ENCODE data around the gene SUPT3H. TPM values are rescaled to one million over a fixed set of nuclear protein-coding genes. Genes with fewer than 3 reads are reported as not detected.

SUPT3H gene
- total RNA-seq, 1 experiment from 2014 or later: 12.7 TPM

DNA sequence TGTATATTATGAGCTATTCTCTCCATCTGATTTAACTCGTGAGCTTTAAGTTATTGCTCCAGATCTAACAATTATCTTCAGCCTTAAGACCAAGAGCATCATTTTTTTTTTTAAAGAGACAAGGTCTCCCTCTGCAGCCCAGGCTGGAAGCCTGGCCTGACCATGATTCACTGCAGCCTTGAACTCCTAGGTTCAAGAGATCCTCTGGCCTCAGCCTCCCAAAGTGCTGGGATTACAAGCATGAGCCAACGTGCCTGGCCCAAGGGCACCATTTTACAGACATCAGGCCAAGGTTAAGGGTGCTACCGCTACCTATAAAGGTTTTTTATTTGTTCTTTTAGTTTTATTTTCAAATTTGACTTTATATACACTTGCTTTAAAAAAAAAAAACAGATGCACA lies 2.3 kb downstream of the SUPT3H start:
- Mint-ChIP-seq H3K27ac (ENCODE audit: low read depth, unreplicated experiment) (no peak overlapping the region), H3K4me3 (ENCODE audit: unreplicated experiment) (no peak overlapping the region), H3K4me1 (ENCODE audit: insufficient read depth, unreplicated experiment) (peaks cover 17% of the 10 kb centered on the region), H3K9me3 (ENCODE audit: unreplicated experiment) (no peaks in the 10 kb centered on the region), H3K36me3 (ENCODE audit: insufficient read depth, unreplicated experiment) (no peaks in the 10 kb centered on the region), H3K27me3 (ENCODE audit: insufficient read depth, unreplicated experiment) (no peaks in the 10 kb centered on the region)
- intact Hi-C loops (cut with micrococcal nuclease): loop anchor here (5.0 to 10.0 kb wide), 2 partner anchors 301 to 337 kb away; no protein-coding TSS in a partner anchor
- ChIA-PET CTCF (interaction anchor here (0.6 to 1.5 kb wide), 3 partner anchors 19 to 720 kb away, joined by 4 read pairs; no protein-coding TSS in a partner anchor), POLR2A (interaction anchor here (1.5 kb wide), 1 partner anchor 13 kb away, joined by 5 read pairs; no protein-coding TSS in a partner anchor)
- no peak for DNase-seq (ENCODE audit: unreplicated experiment)
- TF ChIP-seq, protein P1, sequence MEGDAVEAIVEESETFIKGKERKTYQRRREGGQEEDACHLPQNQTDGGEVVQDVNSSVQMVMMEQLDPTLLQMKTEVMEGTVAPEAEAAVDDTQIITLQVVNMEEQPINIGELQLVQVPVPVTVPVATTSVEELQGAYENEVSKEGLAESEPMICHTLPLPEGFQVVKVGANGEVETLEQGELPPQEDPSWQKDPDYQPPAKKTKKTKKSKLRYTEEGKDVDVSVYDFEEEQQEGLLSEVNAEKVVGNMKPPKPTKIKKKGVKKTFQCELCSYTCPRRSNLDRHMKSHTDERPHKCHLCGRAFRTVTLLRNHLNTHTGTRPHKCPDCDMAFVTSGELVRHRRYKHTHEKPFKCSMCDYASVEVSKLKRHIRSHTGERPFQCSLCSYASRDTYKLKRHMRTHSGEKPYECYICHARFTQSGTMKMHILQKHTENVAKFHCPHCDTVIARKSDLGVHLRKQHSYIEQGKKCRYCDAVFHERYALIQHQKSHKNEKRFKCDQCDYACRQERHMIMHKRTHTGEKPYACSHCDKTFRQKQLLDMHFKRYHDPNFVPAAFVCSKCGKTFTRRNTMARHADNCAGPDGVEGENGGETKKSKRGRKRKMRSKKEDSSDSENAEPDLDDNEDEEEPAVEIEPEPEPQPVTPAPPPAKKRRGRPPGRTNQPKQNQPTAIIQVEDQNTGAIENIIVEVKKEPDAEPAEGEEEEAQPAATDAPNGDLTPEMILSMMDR (IDR thresholded peaks at IDR 0.05; ENCODE audit: unreplicated experiment): no peak
- no TSS peak for BruUV-seq (replicated peaks)

GRCh38 chr6:45371924-45372573 lies 5.7 kb downstream of the SUPT3H start:
- BruUV-seq (replicated peaks): no TSS peak
- peaks cover 8% of the 10 kb centered on the region for H3K4me1 Mint-ChIP-seq (ENCODE audit: insufficient read depth, unreplicated experiment)

DNA sequence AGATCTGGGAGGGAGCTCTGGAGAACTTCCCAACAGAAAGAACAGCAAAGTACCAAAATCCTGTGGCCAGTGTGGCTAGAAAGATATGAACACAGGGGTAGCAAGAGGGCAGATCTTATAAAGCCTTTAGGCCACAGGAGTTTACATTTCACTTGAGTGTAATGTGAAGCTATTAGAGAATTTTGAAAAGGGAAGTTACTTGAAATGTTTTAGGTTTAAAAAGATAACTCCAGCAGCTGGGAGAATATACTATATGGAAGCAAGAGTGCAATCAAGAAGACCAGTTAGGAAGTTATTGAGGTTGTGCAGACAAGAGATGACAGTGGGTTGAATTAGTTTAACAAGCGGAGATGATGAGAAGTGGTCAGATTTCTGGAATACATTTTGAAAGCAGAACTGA lies 7.9 kb downstream of the SUPT3H start:
- Mint-ChIP-seq H3K4me1 (ENCODE audit: insufficient read depth, unreplicated experiment) (no peaks in the 10 kb centered on the region), H3K36me3 (ENCODE audit: insufficient read depth, unreplicated experiment) (no peaks in the 10 kb centered on the region), H3K27me3 (ENCODE audit: insufficient read depth, unreplicated experiment) (no peaks in the 10 kb centered on the region), H3K4me3 (ENCODE audit: unreplicated experiment) (no peak overlapping the region), H3K27ac (ENCODE audit: low read depth, unreplicated experiment) (no peak overlapping the region), H3K9me3 (ENCODE audit: unreplicated experiment) (no peaks in the 10 kb centered on the region)
- no peak for DNase-seq (ENCODE audit: unreplicated experiment)
- intact Hi-C loops (cut with micrococcal nuclease): loop anchor here (10.0 kb wide), 1 partner anchor 295 kb away; no protein-coding TSS in a partner anchor
- ChIA-PET CTCF (interaction anchor here (1.2 kb wide), 1 partner anchor 8 kb away, joined by 7 read pairs; no protein-coding TSS in a partner anchor), POLR2A (interaction anchor here (0.7 to 1.4 kb wide), 2 partner anchors 12 to 806 kb away, joined by 3 to 4 read pairs; no protein-coding TSS in a partner anchor)
- TF ChIP-seq, protein P1 (IDR thresholded peaks at IDR 0.05; ENCODE audit: unreplicated experiment): no peak
- no TSS peak for BruUV-seq (replicated peaks)

More at GRCh38 chr6:45371924-45372573, 5.7 kb downstream of the SUPT3H start:
- intact Hi-C loops (cut with micrococcal nuclease): loop anchor here (10.0 kb wide), 1 partner anchor 297 kb away; no protein-coding TSS in a partner anchor
- ChIA-PET CTCF (no interaction called here), POLR2A (interaction anchor here (0.6 kb wide), 1 partner anchor 304 kb away, joined by 4 read pairs; no protein-coding TSS in a partner anchor)
- no peak for DNase-seq (ENCODE audit: unreplicated experiment)
- no peaks in the 10 kb centered on the region for H3K9me3 Mint-ChIP-seq (ENCODE audit: unreplicated experiment)
- no peaks in the 10 kb centered on the region for H3K36me3 Mint-ChIP-seq (ENCODE audit: insufficient read depth, unreplicated experiment)
- H3K27ac Mint-ChIP-seq (ENCODE audit: low read depth, unreplicated experiment): no peak overlapping the region
- no peaks in the 10 kb centered on the region for H3K27me3 Mint-ChIP-seq (ENCODE audit: insufficient read depth, unreplicated experiment)
- H3K4me3 Mint-ChIP-seq (ENCODE audit: unreplicated experiment): no peak overlapping the region
- TF ChIP-seq, protein P1 (IDR thresholded peaks at IDR 0.05; ENCODE audit: unreplicated experiment): no peak

GRCh38 chr6:45367999-45368398 lies 9.7 kb downstream of the SUPT3H start:
- H3K27me3 Mint-ChIP-seq (ENCODE audit: insufficient read depth, unreplicated experiment): no peaks in the 10 kb centered on the region
- no peaks in the 10 kb centered on the region for H3K36me3 Mint-ChIP-seq (ENCODE audit: insufficient read depth, unreplicated experiment)
- intact Hi-C loops (cut with micrococcal nuclease): no loop called here
- TF ChIP-seq, protein P1 (IDR thresholded peaks at IDR 0.05; ENCODE audit: unreplicated experiment): no peak
- no peaks in the 10 kb centered on the region for H3K9me3 Mint-ChIP-seq (ENCODE audit: unreplicated experiment)
- no peak overlapping the region for H3K27ac Mint-ChIP-seq (ENCODE audit: low read depth, unreplicated experiment)
- DNase-seq (ENCODE audit: unreplicated experiment): no peak
- no peaks in the 10 kb centered on the region for H3K4me1 Mint-ChIP-seq (ENCODE audit: insufficient read depth, unreplicated experiment)
- no peak overlapping the region for H3K4me3 Mint-ChIP-seq (ENCODE audit: unreplicated experiment)
- BruUV-seq (replicated peaks): no TSS peak
- ChIA-PET POLR2A (interaction anchor here (0.6 to 0.7 kb wide), 2 partner anchors 243 to 922 kb away, joined by 3 read pairs; no protein-coding TSS in a partner anchor), CTCF (interaction anchor here (3.3 kb wide), 1 partner anchor 712 kb away, joined by 9 read pairs; no protein-coding TSS in a partner anchor)

Measured in MCF 10A (cell line).